Panc1 (cell line): ENCODE measurements around the gene NEU2. TPM values are rescaled to one million over a fixed set of nuclear protein-coding genes. Genes with fewer than 3 reads are reported as not detected.

Experiments used
- ATAC-seq: fragments of 200-7000 bp; cut with Tn5 transposase; 2 replicates; pipeline ENCODE4 v1.9.1; 2020; ENCODE audit warnings: mild to moderate bottlenecking, moderate library complexity
- BruUV-seq: library from RNA; stranded (reverse); fragments of 400-500 nt; replicated peaks from 2 replicates; lab custom pipeline; 2021; lab: Mats Ljungman, UMichigan
- CTCF ChIA-PET: fragments of 300-600 bp; sonication (Branson Sonifier 250); formaldehyde crosslinking; loops from one replicate; lab custom pipeline; 2022; ENCODE audit warnings: antibody characterized with exemption; lab: Charles Lee
- POLR2A ChIA-PET: fragments of 300-600 bp; sonication (Branson Sonifier 250); formaldehyde crosslinking; loops from one replicate; lab custom pipeline; 2022; ENCODE audit warnings: antibody characterized with exemption; lab: Charles Lee
- DNase-seq: peaks from one replicate; pipeline ENCODE4 v3.0.0-alpha.2; 2010; ENCODE audit warnings: low read depth, low spot score
- H3K27ac ChIP-seq: 2 replicates; pipeline ENCODE4 v1.5.1; 2011; ENCODE audit warnings: mild to moderate bottlenecking, low read length, inconsistent platforms
- H3K27me3 ChIP-seq: fragments of 200-500 bp; sonication (Bioruptor generic); 2 replicates; pipeline ENCODE4 v1.6.0; 2014; ENCODE audit warnings: low read length, inconsistent platforms; ENCODE audit not compliant: control insufficient read depth, insufficient read depth
- H3K36me3 ChIP-seq: fragments of 200-500 bp; sonication (Bioruptor generic); 2 replicates; pipeline ENCODE4 v1.5.1; 2014; ENCODE audit warnings: inconsistent platforms, mild to moderate bottlenecking, low read length, moderate library complexity; ENCODE audit not compliant: control insufficient read depth, insufficient read depth
- H3K4me1 ChIP-seq: 2 replicates; pipeline ENCODE4 v1.5.1; 2011; ENCODE audit warnings: inconsistent platforms, mild to moderate bottlenecking, low read length, moderate library complexity; ENCODE audit not compliant: control insufficient read depth, insufficient read depth
- H3K4me3 ChIP-seq, 2 experiments: 2 replicates each; pipeline ENCODE4 v1.5.1; 2011 to 2012; ENCODE audit warnings: low read depth in 2 of 2, low read length in 2 of 2, mild to moderate bottlenecking in 2 of 2, inconsistent platforms in 1 of 2, moderate library complexity in 1 of 2
- H3K9me3 ChIP-seq: fragments of 200-500 bp; sonication (Bioruptor generic); 2 replicates; pipeline ENCODE4 v1.5.1; 2014; ENCODE audit warnings: low read depth, mild to moderate bottlenecking, inconsistent platforms, low read length, moderate library complexity; ENCODE audit not compliant: control insufficient read depth, insufficient read depth
- POLR2AphosphoS5 ChIP-seq: IDR thresholded peaks from 2 replicates; pipeline ENCODE4 v1.6.1; 2012; ENCODE audit warnings: mild to moderate bottlenecking, low read depth, low read length, moderate library complexity
- SIN3A ChIP-seq: IDR thresholded peaks from 2 replicates; pipeline ENCODE4 v1.6.1; 2012; ENCODE audit warnings: low read depth, mild to moderate bottlenecking, low read length, moderate library complexity, borderline replicate concordance; ENCODE audit not compliant: insufficient read depth
- TCF7L2 ChIP-seq: IDR thresholded peaks from 2 replicates; pipeline ENCODE4 v1.6.1; 2011; ENCODE audit warnings: mild to moderate bottlenecking, low read depth, low read length, inconsistent platforms
- in situ Hi-C: cut with HindIII; loops from 2 replicates; pipeline ENCODE4 v1.10.0; 2016; ENCODE audit warnings: low sequenced_read_pairs, low pct_unique_long_range_greater_than_20kb
- intact Hi-C: fragments of 100-400 bp; cut with micrococcal nuclease; formaldehyde crosslinking; loops from one replicate; pipeline ENCODE4 v1.10.0; 2022; ENCODE audit not compliant: unreplicated experiment
- total RNA-seq: library from RNA; stranded (reverse); gene quantifications from one replicate; pipeline ENCODE4 v1.2.1, GENCODE V29; 2021; ENCODE audit not compliant: unreplicated experiment
- TF ChIP-seq, protein P1 (sequence below), 2 experiments: IDR thresholded peaks; 2 replicates each; pipeline ENCODE4 v1.6.1; 2011 to 2012; ENCODE audit warnings: low read depth in 2 of 2, control low read depth in 1 of 2, low read length in 1 of 2, mild to moderate bottlenecking in 1 of 2, moderate library complexity in 1 of 2; ENCODE audit not compliant: insufficient read depth in 1 of 2
- TF ChIP-seq, protein P2 (sequence below): fragments of 450-650 bp; IDR thresholded peaks from 2 replicates; pipeline ENCODE4 v1.5.1; 2017; ENCODE audit warnings: mild to moderate bottlenecking

Gene NEU2
- total RNA-seq, 1 experiment from 2014 or later = not detected

DNA sequence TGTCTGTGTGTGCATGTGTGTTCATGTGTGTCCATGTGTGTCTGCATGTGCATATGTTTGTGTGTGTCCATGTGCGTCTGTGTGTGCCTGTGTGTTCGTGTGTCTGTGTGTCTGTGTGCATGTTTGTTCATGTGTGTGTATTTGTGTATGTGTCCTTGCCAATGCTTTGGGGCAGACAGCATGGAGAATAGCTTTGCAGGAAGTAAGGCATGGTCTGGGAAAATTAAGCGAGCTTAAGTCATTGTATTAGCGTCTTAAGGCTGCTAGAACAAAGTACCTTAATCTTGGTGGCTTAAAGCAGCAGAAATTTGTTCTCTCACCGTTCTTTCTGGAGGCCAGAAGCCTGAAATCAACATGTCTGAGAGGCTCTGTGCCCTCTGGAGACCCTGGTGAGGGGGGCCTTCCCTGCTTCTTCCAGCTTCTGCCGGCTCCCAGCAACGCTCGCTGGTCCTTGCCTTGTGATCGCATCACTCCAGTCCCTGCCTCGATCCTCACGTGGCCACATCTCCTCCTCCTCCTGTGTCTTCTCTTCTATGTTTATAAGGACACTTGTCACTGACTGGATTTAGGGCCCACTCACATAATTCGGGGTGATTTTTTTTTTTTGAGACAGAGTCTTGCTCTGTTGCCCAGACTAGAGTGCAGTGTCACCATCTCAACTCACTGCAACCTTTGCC lies 3.8 kb downstream of the NEU2 start:
- no peak overlapping the region for H3K4me3 ChIP-seq
- ChIA-PET CTCF (no interaction called here), POLR2A (no interaction called here)
- no peaks in the 10 kb centered on the region for H3K27me3 ChIP-seq
- DNase-seq (no peak), ATAC-seq (no peak)
- no TSS peak for BruUV-seq
- no peaks in the 10 kb centered on the region for H3K4me1 ChIP-seq
- in situ Hi-C loops = no loop called here
- TF ChIP-seq POLR2AphosphoS5 = no peak
- TF ChIP-seq, protein P1, sequence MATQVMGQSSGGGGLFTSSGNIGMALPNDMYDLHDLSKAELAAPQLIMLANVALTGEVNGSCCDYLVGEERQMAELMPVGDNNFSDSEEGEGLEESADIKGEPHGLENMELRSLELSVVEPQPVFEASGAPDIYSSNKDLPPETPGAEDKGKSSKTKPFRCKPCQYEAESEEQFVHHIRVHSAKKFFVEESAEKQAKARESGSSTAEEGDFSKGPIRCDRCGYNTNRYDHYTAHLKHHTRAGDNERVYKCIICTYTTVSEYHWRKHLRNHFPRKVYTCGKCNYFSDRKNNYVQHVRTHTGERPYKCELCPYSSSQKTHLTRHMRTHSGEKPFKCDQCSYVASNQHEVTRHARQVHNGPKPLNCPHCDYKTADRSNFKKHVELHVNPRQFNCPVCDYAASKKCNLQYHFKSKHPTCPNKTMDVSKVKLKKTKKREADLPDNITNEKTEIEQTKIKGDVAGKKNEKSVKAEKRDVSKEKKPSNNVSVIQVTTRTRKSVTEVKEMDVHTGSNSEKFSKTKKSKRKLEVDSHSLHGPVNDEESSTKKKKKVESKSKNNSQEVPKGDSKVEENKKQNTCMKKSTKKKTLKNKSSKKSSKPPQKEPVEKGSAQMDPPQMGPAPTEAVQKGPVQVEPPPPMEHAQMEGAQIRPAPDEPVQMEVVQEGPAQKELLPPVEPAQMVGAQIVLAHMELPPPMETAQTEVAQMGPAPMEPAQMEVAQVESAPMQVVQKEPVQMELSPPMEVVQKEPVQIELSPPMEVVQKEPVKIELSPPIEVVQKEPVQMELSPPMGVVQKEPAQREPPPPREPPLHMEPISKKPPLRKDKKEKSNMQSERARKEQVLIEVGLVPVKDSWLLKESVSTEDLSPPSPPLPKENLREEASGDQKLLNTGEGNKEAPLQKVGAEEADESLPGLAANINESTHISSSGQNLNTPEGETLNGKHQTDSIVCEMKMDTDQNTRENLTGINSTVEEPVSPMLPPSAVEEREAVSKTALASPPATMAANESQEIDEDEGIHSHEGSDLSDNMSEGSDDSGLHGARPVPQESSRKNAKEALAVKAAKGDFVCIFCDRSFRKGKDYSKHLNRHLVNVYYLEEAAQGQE (IDR thresholded peaks at IDR 0.05; ENCODE audit: insufficient read depth in 1 of 2, low read depth in 2 of 2, low read length in 1 of 2) = no peak
- TF ChIP-seq SIN3A = no peak
- TF ChIP-seq TCF7L2 = no peak
- TF ChIP-seq, protein P2, sequence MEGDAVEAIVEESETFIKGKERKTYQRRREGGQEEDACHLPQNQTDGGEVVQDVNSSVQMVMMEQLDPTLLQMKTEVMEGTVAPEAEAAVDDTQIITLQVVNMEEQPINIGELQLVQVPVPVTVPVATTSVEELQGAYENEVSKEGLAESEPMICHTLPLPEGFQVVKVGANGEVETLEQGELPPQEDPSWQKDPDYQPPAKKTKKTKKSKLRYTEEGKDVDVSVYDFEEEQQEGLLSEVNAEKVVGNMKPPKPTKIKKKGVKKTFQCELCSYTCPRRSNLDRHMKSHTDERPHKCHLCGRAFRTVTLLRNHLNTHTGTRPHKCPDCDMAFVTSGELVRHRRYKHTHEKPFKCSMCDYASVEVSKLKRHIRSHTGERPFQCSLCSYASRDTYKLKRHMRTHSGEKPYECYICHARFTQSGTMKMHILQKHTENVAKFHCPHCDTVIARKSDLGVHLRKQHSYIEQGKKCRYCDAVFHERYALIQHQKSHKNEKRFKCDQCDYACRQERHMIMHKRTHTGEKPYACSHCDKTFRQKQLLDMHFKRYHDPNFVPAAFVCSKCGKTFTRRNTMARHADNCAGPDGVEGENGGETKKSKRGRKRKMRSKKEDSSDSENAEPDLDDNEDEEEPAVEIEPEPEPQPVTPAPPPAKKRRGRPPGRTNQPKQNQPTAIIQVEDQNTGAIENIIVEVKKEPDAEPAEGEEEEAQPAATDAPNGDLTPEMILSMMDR = no peak
- H3K36me3 ChIP-seq = no peaks in the 10 kb centered on the region
- no peaks in the 10 kb centered on the region for H3K9me3 ChIP-seq
- intact Hi-C loops = no loop called here
- no peak overlapping the region for H3K27ac ChIP-seq

DNA sequence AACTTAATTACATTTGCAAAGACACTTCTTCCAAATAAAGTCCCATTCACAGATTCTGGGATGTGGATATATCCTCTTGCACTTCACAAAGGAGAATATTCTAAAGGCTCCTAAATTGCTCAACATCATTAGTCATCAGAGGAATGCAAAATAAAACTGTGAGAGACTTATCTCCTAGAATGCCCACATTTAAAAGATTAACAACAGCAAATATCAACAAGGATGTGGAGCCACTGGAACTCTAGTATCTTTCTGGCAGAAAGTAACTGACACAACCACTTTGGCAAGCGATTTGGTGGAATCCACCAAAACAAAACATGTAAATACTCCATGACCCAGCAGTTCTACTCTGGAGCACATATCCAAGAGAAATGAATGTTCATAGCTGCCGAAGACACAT lies 4.6 kb downstream of the NEU2 start:
- intact Hi-C loops = no loop called here

More for the DNA sequence above, 4.6 kb downstream of the NEU2 start:
- no peak overlapping the region for H3K27ac ChIP-seq
- BruUV-seq = no TSS peak
- no peaks in the 10 kb centered on the region for H3K27me3 ChIP-seq
- POLR2A ChIA-PET = no interaction called here
- CTCF ChIA-PET = no interaction called here
- DNase-seq = no peak
- in situ Hi-C loops = no loop called here
- no peaks in the 10 kb centered on the region for H3K36me3 ChIP-seq
- ATAC-seq = no peak
- TF ChIP-seq, protein P2 = no peak
- TF ChIP-seq, protein P1 (IDR thresholded peaks at IDR 0.05; ENCODE audit: insufficient read depth in 1 of 2, low read depth in 2 of 2, low read length in 1 of 2) = no peak
- TF ChIP-seq SIN3A (no peak), TCF7L2 (no peak), POLR2AphosphoS5 (no peak)
- no peaks in the 10 kb centered on the region for H3K4me1 ChIP-seq
- H3K4me3 ChIP-seq = no peak overlapping the region
- no peaks in the 10 kb centered on the region for H3K9me3 ChIP-seq
